GM12875 (cell line): ENCODE data around the gene CPN2.

Experiments used
- H3K4me3 ChIP-seq: one replicate; pipeline ENCODE4 v1.5.1; 2011; ENCODE audit warnings: low read depth, low read length, control low read depth
- TF ChIP-seq, protein P1 (sequence below): IDR thresholded peaks from 2 replicates; pipeline ENCODE4 v1.5.1; 2011; ENCODE audit warnings: low read depth, mild to moderate bottlenecking, control low read depth, inconsistent platforms, low read length, moderate library complexity, borderline replicate concordance; ENCODE audit not compliant: insufficient read depth

The CPN2 gene

GRCh38 chr3:194300936-194301335 lies 50.2 kb downstream of the CPN2 start:
- TF ChIP-seq, protein P1, sequence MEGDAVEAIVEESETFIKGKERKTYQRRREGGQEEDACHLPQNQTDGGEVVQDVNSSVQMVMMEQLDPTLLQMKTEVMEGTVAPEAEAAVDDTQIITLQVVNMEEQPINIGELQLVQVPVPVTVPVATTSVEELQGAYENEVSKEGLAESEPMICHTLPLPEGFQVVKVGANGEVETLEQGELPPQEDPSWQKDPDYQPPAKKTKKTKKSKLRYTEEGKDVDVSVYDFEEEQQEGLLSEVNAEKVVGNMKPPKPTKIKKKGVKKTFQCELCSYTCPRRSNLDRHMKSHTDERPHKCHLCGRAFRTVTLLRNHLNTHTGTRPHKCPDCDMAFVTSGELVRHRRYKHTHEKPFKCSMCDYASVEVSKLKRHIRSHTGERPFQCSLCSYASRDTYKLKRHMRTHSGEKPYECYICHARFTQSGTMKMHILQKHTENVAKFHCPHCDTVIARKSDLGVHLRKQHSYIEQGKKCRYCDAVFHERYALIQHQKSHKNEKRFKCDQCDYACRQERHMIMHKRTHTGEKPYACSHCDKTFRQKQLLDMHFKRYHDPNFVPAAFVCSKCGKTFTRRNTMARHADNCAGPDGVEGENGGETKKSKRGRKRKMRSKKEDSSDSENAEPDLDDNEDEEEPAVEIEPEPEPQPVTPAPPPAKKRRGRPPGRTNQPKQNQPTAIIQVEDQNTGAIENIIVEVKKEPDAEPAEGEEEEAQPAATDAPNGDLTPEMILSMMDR = no peak
- H3K4me3 ChIP-seq = no peak overlapping the region

DNA sequence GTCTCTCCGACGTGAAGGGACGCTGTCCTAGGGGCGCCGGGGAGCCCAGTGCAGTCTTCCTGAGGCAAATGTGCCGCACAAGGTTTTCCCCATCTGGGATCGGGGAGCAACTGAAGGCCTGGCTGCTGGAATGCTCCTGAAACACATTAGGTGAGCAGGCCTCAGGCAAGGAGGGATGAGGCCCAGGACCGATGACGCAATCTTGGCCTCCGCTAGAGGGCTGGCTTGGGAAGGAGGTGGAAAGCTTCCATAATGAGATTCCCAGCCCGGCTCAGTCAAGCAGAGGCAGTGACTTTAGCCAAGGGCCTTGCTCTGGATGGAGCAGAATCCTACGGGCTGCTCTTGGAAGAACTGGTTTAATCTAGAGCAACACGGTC lies 50.8 kb downstream of the CPN2 start:
- H3K4me3 ChIP-seq = no peak overlapping the region
- TF ChIP-seq, protein P1 = no peak

GRCh38 chr3:194298331-194299227 lies 52.5 kb downstream of the CPN2 start:
- TF ChIP-seq, protein P1 = no peak

DNA sequence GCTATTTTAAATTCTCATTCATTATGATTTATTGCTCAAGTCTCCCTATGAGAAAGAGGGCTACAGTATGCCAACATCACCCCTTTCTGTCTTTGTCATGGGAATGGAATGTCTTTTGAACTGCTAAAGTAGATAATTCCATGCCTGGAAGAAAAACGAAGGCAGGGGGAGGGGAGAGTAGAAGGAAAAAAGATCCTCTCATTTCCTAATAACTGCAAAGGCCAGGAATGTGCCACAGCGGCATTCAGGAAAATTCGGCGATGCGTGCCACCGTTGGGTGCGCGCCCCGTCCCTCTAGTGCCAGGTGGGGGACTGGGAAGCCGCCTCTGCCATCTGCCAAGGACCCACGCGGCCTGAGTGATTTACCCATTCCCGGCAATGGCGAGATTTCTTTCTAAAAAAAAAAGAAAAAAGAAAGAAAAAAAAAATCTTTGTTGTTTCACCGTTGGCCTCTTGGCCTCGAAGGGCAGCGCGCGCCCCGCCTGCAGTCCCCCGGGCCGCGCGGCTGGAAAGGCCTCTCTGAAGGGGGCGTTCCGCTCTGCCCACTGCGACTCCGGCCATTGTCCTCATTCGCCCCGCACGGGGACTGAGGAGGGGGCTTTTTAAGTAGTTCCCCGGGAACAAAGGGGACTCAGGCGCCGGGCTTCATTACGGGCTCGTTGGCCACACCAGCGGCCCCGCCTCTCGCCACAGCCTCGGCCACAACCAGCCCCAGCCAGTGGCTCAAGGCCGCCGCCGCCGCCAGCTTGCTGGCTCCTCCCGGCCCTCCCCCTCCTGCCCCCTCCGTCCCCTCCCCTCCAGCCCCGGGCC lies 54.5 kb downstream of the CPN2 start:
- H3K4me3 ChIP-seq = no peak overlapping the region

More at GRCh38 chr3:194298331-194299227, 52.5 kb downstream of the CPN2 start:
- H3K4me3 ChIP-seq = peak overlapping the region; percentile 10

GRCh38 chr3:194294895-194295214 lies 56.3 kb downstream of the CPN2 start:
- no peak overlapping the region for H3K4me3 ChIP-seq
- TF ChIP-seq, protein P1 = no peak

More for the DNA sequence above, 54.5 kb downstream of the CPN2 start:
- TF ChIP-seq, protein P1 = no peak

DNA sequence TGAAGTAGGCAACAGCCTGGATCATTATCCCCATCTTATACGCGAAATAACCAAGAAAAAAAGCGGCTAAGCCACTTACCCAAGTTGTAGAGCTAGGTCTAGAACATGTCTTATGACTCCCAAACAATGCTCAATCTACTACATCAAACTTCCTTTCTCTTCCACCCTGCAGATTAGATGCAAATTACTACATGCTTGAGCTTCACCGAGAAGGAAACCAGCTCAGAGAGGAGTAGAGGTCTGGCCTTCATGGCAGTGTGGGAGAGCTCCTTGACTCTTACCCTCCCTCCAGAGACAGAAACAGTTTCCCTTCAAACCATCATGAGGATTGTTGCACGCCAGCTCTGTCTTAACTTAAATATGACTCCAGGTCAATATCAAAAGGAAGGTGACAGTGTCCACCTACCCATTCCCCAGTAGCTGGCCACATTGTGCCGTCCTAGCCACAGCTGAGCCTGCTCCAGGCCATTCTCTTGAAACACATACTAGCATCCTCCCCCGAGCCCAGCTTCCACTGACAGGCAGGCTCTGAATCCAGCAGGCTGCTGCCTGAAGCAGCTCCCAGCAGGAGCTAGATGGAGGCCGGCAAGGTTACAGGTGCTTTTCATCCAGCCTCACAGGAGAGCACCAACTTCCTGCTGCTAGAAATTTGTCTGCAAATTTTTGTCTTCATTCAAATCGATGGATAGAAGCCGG lies 56.8 kb downstream of the CPN2 start:
- TF ChIP-seq, protein P1 = no peak
- no peak overlapping the region for H3K4me3 ChIP-seq
